ENCODE data around the gene DOCK4. TPM values are rescaled to one million over a fixed set of nuclear protein-coding genes. Genes with fewer than 3 reads are reported as not detected.

DOCK4 gene
- polyA plus RNA-seq, 1 donor (not counting 4 experiments of a cell fraction or from before 2014, with no cell fraction given): 13.9 TPM

GRCh38 chr7:111975346-111975745 lies 230.9 kb downstream of the DOCK4 start:
- Histone ChIP-seq H3K4me1 (ENCODE audit: control insufficient read depth, extremely low read depth, insufficient read depth, low read length) (peaks cover 3% of the 10 kb centered on the region), H3K9me1 (ENCODE audit: control insufficient read depth, extremely low read depth, insufficient read depth, low read length) (no peaks in the 10 kb centered on the region), H3K79me2 (ENCODE audit: control insufficient read depth, insufficient read depth, low read length) (no peaks in the 10 kb centered on the region), H3K27ac (ENCODE audit: control insufficient read depth, insufficient read depth, low read length) (no peak overlapping the region), H3K27me3 (ENCODE audit: control insufficient read depth, extremely low read depth, insufficient read depth, low read length) (no peaks in the 10 kb centered on the region), H2AFZ (ENCODE audit: control insufficient read depth, low read length) (no peak overlapping the region), H3K9me3 (ENCODE audit: control insufficient read depth, low read depth, low read length) (no peaks in the 10 kb centered on the region), H3K4me2 (ENCODE audit: control insufficient read depth, extremely low read depth, insufficient read depth, low read depth, low read length) (no peak overlapping the region), H4K20me1 (ENCODE audit: control insufficient read depth, extremely low read depth, insufficient read depth, low read length) (no peaks in the 10 kb centered on the region), H3K9ac (ENCODE audit: control insufficient read depth, extremely low read depth, insufficient read depth, low read length) (no peak overlapping the region), H3K4me3 (ENCODE audit: control insufficient read depth in 2 of 3, extremely low read depth in 1 of 3, insufficient read depth in 2 of 3, low read depth in 1 of 3, low read length in 3 of 3) (no peak overlapping the region), H3K36me3 (ENCODE audit: control insufficient read depth in 2 of 2, extremely low read depth in 1 of 2, insufficient read depth in 2 of 2, low read length in 2 of 2) (peaks cover 1 to 12% of the 10 kb centered on the region in 2 experiments)
- dilution Hi-C loops (cut with MboI; ENCODE audit: extremely low pct_ligation_motif_present, low sequenced_read_pairs): no loop called here
- DNase-seq (ENCODE audit: low read depth, low spot score) (no peak), FAIRE-seq (no peak)
- no peak for TF ChIP-seq EZH2 (IDR thresholded peaks at IDR 0.05; ENCODE audit: low read length)
- TF ChIP-seq CTCF (optimal IDR thresholded peaks at IDR 0.05 in 1 of 3, IDR thresholded peaks at IDR 0.05 in 1 of 3, conservative IDR thresholded peaks at IDR 0.05 in 1 of 3; ENCODE audit: extremely low read depth in 1 of 3, insufficient read depth in 2 of 3, low read length in 3 of 3): no peak

DNA sequence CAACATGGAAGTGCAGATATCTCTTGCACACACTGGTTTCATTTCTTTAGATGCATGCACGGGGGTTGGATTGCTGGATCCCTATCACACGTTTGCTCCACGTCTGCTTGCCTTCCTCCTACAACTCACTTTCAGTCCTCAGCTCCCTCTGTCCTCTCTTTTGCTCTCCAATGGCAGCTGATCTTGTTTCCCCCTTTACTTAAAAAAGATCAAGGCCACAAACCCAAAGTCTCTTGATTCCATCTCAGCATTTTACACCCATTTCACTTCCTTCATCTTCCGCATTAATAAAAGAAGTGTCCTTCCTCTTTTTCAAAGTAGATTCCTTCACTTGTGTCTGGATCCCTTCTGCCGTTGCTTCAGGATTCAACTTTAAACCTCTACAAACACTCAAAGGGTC lies 245.2 kb downstream of the DOCK4 start:
- no peak for TF ChIP-seq CTCF (optimal IDR thresholded peaks at IDR 0.05 in 1 of 3, IDR thresholded peaks at IDR 0.05 in 1 of 3, conservative IDR thresholded peaks at IDR 0.05 in 1 of 3; ENCODE audit: extremely low read depth in 1 of 3, insufficient read depth in 2 of 3, low read length in 3 of 3)
- no peak for TF ChIP-seq EZH2 (IDR thresholded peaks at IDR 0.05; ENCODE audit: low read length)
- FAIRE-seq (no peak), DNase-seq (ENCODE audit: low read depth, low spot score) (no peak)
- Histone ChIP-seq H3K9ac (ENCODE audit: control insufficient read depth, extremely low read depth, insufficient read depth, low read length) (no peak overlapping the region), H3K9me1 (ENCODE audit: control insufficient read depth, extremely low read depth, insufficient read depth, low read length) (no peaks in the 10 kb centered on the region), H3K36me3 (ENCODE audit: control insufficient read depth in 2 of 2, extremely low read depth in 1 of 2, insufficient read depth in 2 of 2, low read length in 2 of 2) (no peaks in the 10 kb centered on the region), H3K4me1 (ENCODE audit: control insufficient read depth, extremely low read depth, insufficient read depth, low read length) (peaks cover 7% of the 10 kb centered on the region), H3K79me2 (ENCODE audit: control insufficient read depth, insufficient read depth, low read length) (no peaks in the 10 kb centered on the region), H3K4me3 (ENCODE audit: control insufficient read depth in 2 of 3, extremely low read depth in 1 of 3, insufficient read depth in 2 of 3, low read depth in 1 of 3, low read length in 3 of 3) (no peak overlapping the region), H3K9me3 (ENCODE audit: control insufficient read depth, low read depth, low read length) (no peaks in the 10 kb centered on the region), H3K27me3 (ENCODE audit: control insufficient read depth, extremely low read depth, insufficient read depth, low read length) (no peaks in the 10 kb centered on the region), H3K4me2 (ENCODE audit: control insufficient read depth, extremely low read depth, insufficient read depth, low read depth, low read length) (no peak overlapping the region), H3K27ac (ENCODE audit: control insufficient read depth, insufficient read depth, low read length) (no peak overlapping the region), H2AFZ (ENCODE audit: control insufficient read depth, low read length) (no peak overlapping the region), H4K20me1 (ENCODE audit: control insufficient read depth, extremely low read depth, insufficient read depth, low read length) (no peaks in the 10 kb centered on the region)
- dilution Hi-C loops (cut with MboI; ENCODE audit: extremely low pct_ligation_motif_present, low sequenced_read_pairs): no loop called here
